IMR-90 (cell line): Measurements from ENCODE around the gene PRSS33. TPM values are rescaled to one million over a fixed set of nuclear protein-coding genes. Genes with fewer than 3 reads are reported as not detected.

Source experiments
- ATAC-seq: fragments of 200-7000 bp; cut with Tn5 transposase; 2 replicates; pipeline ENCODE4 v1.9.1; 2020; ENCODE audit warnings: low read depth, mild to moderate bottlenecking, moderate library complexity
- BruUV-seq: library from RNA; stranded (reverse); fragments of 400-500 nt; replicated peaks from 2 replicates; lab custom pipeline; 2021; lab: Mats Ljungman, UMichigan
- CTCF ChIA-PET: fragments of 300-600 bp; formaldehyde crosslinking; extraction: SDS; loops from one replicate; lab custom pipeline; 2021; ENCODE audit warnings: antibody characterized with exemption; lab: Yijun Ruan, JAX
- POLR2A ChIA-PET: fragments of 300-600 bp; sonication (Branson Sonifier 250); formaldehyde crosslinking; loops from one replicate; lab custom pipeline; 2022; ENCODE audit warnings: antibody characterized with exemption; ENCODE audit not compliant: unreplicated experiment; lab: Charles Lee
- DNase-seq: peaks from one replicate; pipeline ENCODE4 v3.0.0; 2013
- H2AFZ ChIP-seq: replicated peaks from 2 replicates; pipeline ENCODE3; 2013; ENCODE audit warnings: low read length, mild to moderate bottlenecking; ENCODE audit not compliant: poor library complexity
- H2AK5ac ChIP-seq: 2 replicates; pipeline ENCODE4 v1.6.1; 2013; ENCODE audit warnings: low read depth, low read length, inconsistent platforms
- H2AK9ac ChIP-seq: replicated peaks from 2 replicates; pipeline ENCODE3; 2013; ENCODE audit warnings: mild to moderate bottlenecking, low read depth, low read length, moderate library complexity; ENCODE audit not compliant: poor library complexity
- H2BK120ac ChIP-seq: 2 replicates; pipeline ENCODE4 v1.6.1; 2013; ENCODE audit warnings: low read depth, low read length, inconsistent platforms
- H2BK15ac ChIP-seq: 3 replicates; pipeline ENCODE4 v1.6.1; 2013; ENCODE audit warnings: low read depth, low read length, inconsistent platforms
- H2BK20ac ChIP-seq: 2 replicates; pipeline ENCODE4 v1.6.1; 2013; ENCODE audit warnings: low read depth, mild to moderate bottlenecking, inconsistent platforms, low read length, moderate library complexity
- H2BK5ac ChIP-seq: 2 replicates; pipeline ENCODE4 v1.6.1; 2013; ENCODE audit warnings: mild to moderate bottlenecking, low read depth, low read length, inconsistent platforms; ENCODE audit not compliant: poor library complexity, severe bottlenecking
- H3K14ac ChIP-seq: replicated peaks from 2 replicates; pipeline ENCODE4 v1.6.1; 2013; ENCODE audit warnings: low read depth, low read length, inconsistent platforms
- H3K18ac ChIP-seq: 2 replicates; pipeline ENCODE4 v1.6.1; 2013; ENCODE audit warnings: low read depth, low read length, control low read depth
- H3K23ac ChIP-seq: 2 replicates; pipeline ENCODE4 v1.6.1; 2013; ENCODE audit warnings: low read depth, low read length, inconsistent platforms
- H3K27ac ChIP-seq: 2 replicates; pipeline ENCODE4 v1.5.1; 2013; ENCODE audit warnings: mild to moderate bottlenecking, control low read depth, low read length; ENCODE audit not compliant: insufficient read depth
- H3K27me3 ChIP-seq: 2 replicates; pipeline ENCODE4 v1.6.1; 2013; ENCODE audit warnings: low read length; ENCODE audit not compliant: control insufficient read depth, insufficient read depth
- H3K36me3 ChIP-seq: 2 replicates; pipeline ENCODE4 v1.6.1; 2013; ENCODE audit warnings: low read length, mixed read lengths; ENCODE audit not compliant: control insufficient read depth, insufficient read depth
- H3K4ac ChIP-seq: 2 replicates; pipeline ENCODE4 v1.6.1; 2013; ENCODE audit warnings: low read depth, low read length, inconsistent platforms
- H3K4me1 ChIP-seq: 2 replicates; pipeline ENCODE4 v1.6.1; 2013; ENCODE audit warnings: low read length, mixed read lengths; ENCODE audit not compliant: control insufficient read depth, insufficient read depth
- H3K4me2 ChIP-seq: 2 replicates; pipeline ENCODE4 v1.6.1; 2013; ENCODE audit warnings: low read depth, mild to moderate bottlenecking, control low read depth, low read length, moderate library complexity
- H3K4me3 ChIP-seq: 2 replicates; pipeline ENCODE4 v1.5.1; 2013; ENCODE audit warnings: low read depth, mild to moderate bottlenecking, control low read depth, low read length, moderate library complexity; ENCODE audit not compliant: insufficient read depth
- H3K56ac ChIP-seq: 2 replicates; pipeline ENCODE4 v1.6.1; 2013; ENCODE audit warnings: low read length, inconsistent platforms; ENCODE audit not compliant: insufficient read depth; ENCODE audit errors: extremely low read depth
- H3K79me1 ChIP-seq, 2 experiments: 2 replicates each; pipeline ENCODE4 v1.6.1; 2013; ENCODE audit warnings: low read length in 2 of 2, inconsistent platforms in 1 of 2, low read depth in 1 of 2
- H3K9ac ChIP-seq: 2 replicates; pipeline ENCODE4 v1.6.1; 2013; ENCODE audit warnings: low read depth, low read length, control low read depth
- H3K9me1 ChIP-seq: 2 replicates; pipeline ENCODE4 v1.6.1; 2013; ENCODE audit warnings: low read length, inconsistent platforms; ENCODE audit not compliant: insufficient read depth
- H3K9me3 ChIP-seq: 2 replicates; pipeline ENCODE4 v1.6.1; 2013; ENCODE audit warnings: low read length; ENCODE audit not compliant: control insufficient read depth, insufficient read depth
- H4K20me1 ChIP-seq: 2 replicates; pipeline ENCODE4 v1.6.1; 2013; ENCODE audit warnings: low read length, inconsistent platforms; ENCODE audit not compliant: insufficient read depth
- H4K5ac ChIP-seq: 2 replicates; pipeline ENCODE4 v1.6.1; 2013; ENCODE audit warnings: mild to moderate bottlenecking, low read depth, low read length, control low read depth
- H4K8ac ChIP-seq, 2 experiments: 2 replicates each; pipeline ENCODE4 v1.6.1; 2013; ENCODE audit warnings: low read depth in 2 of 2, low read length in 2 of 2, control low read depth in 1 of 2, inconsistent platforms in 1 of 2
- H4K91ac ChIP-seq: 2 replicates; pipeline ENCODE4 v1.6.1; 2013; ENCODE audit warnings: low read depth, low read length, inconsistent platforms; ENCODE audit not compliant: insufficient read depth
- CEBPB ChIP-seq: IDR thresholded peaks from 2 replicates; pipeline ENCODE4 v1.6.1; 2012; ENCODE audit warnings: low read depth, low read length, improper control_type of control experiment
- CHD1 ChIP-seq: IDR thresholded peaks from 2 replicates; pipeline ENCODE4 v1.6.1; 2012; ENCODE audit warnings: low read depth, low read length, improper control_type of control experiment
- CTCF ChIP-seq: conservative IDR thresholded peaks from 2 replicates; pipeline ENCODE4 v1.5.1; 2012; ENCODE audit warnings: mild to moderate bottlenecking, low read depth, low read length, improper control_type of control experiment
- ELK1 ChIP-seq: fragments of 150-350 bp; IDR thresholded peaks from 2 replicates; pipeline ENCODE4 v1.6.1; 2016; ENCODE audit warnings: low read depth, mild to moderate bottlenecking, low read length, moderate library complexity, borderline replicate concordance
- FOS ChIP-seq: fragments of 150-350 bp; IDR thresholded peaks from 2 replicates; pipeline ENCODE4 v1.6.1; 2016; ENCODE audit warnings: low read depth, low read length
- MAFK ChIP-seq: IDR thresholded peaks from 2 replicates; pipeline ENCODE4 v1.6.1; 2012; ENCODE audit warnings: low read depth, low read length, improper control_type of control experiment
- MAZ ChIP-seq: IDR thresholded peaks from 2 replicates; pipeline ENCODE4 v1.6.1; 2012; ENCODE audit warnings: low read depth, mild to moderate bottlenecking, low read length, improper control_type of control experiment, moderate library complexity, borderline replicate concordance
- POLR2A ChIP-seq: IDR thresholded peaks from 2 replicates; pipeline ENCODE4 v1.6.1; 2012; ENCODE audit warnings: mild to moderate bottlenecking, low read depth, low read length
- RAD21 ChIP-seq: IDR thresholded peaks from 2 replicates; pipeline ENCODE4 v1.6.1; 2012; ENCODE audit warnings: low read length, improper control_type of control experiment
- RCOR1 ChIP-seq: IDR thresholded peaks from 2 replicates; pipeline ENCODE4 v1.6.1; 2012; ENCODE audit warnings: mild to moderate bottlenecking, low read length, improper control_type of control experiment; ENCODE audit not compliant: insufficient replicate concordance
- RFX5 ChIP-seq: IDR thresholded peaks from 2 replicates; pipeline ENCODE4 v1.8.0; 2012; ENCODE audit warnings: low read depth, mild to moderate bottlenecking, low read length, moderate library complexity
- SMC3 ChIP-seq: fragments of 150-350 bp; IDR thresholded peaks from 2 replicates; pipeline ENCODE4 v1.6.1; 2016; ENCODE audit warnings: low read depth, mild to moderate bottlenecking, antibody characterized with exemption, low read length, moderate library complexity
- USF2 ChIP-seq: fragments of 150-350 bp; IDR thresholded peaks from 2 replicates; pipeline ENCODE4 v1.6.1; 2017; ENCODE audit warnings: mild to moderate bottlenecking, antibody characterized with exemption, low read length, low read depth
- WGBS, 2 experiments: methylation state at CpG; one replicate each; pipeline versions ENCODE4 v1.1.5 to v1.1.7; 2013; ENCODE audit warnings: missing lambda C conversion rate in 2 of 2; ENCODE audit not compliant: insufficient read length in 1 of 2; ENCODE audit errors: extremely low coverage in 2 of 2; 5-methylcytosine and 5-hydroxymethylcytosine counted together
- dilution Hi-C: fragments of 300-500 bp; cut with HindIII; formaldehyde crosslinking; loops from one replicate; pipeline ENCODE4 v1.14.3; 2018; ENCODE audit warnings: low sequenced_read_pairs; ENCODE audit not compliant: unreplicated experiment
- in situ Hi-C: fragments of 300-500 bp; cut with MboI; formaldehyde crosslinking; loops from 3 replicates; pipeline ENCODE4 v1.14.3; 2019; ENCODE audit warnings: low sequenced_read_pairs, inconsistent platforms, mixed read lengths
- intact Hi-C: fragments of 100-400 bp; cut with micrococcal nuclease; formaldehyde crosslinking; loops from 2 replicates; pipeline ENCODE4 v1.10.0; 2022
- polyA plus RNA-seq, 3 experiments: library from polyadenylated mRNA; depleted of rRNA; stranded (reverse); fragments of >200 nt; gene quantifications; 2 replicates each; pipeline ENCODE4 v1.2.3, GENCODE V29; 2012; ENCODE audit warnings: low replicate concordance in 1 of 3
- total RNA-seq: library from RNA; depleted of rRNA; stranded (reverse); fragments of >200 nt; gene quantifications from 2 replicates; pipeline ENCODE4 v1.2.3, GENCODE V29; 2012

Gene PRSS33
- total and polyA plus RNA-seq, 2 of the 4 experiments (the other 2 are of a cell fraction) = not detected

- Histone ChIP-seq H4K20me1 (peaks cover 97% of the 10 kb centered on the region), H3K4me1 (peaks cover 8% of the 10 kb centered on the region), H2BK5ac (no peak overlapping the region), H3K9me3 (no peaks in the 10 kb centered on the region; the same call in 1 of the 2 replicates), H3K9ac (no peak overlapping the region), H3K79me1 (peaks cover 32 to 96% of the 10 kb centered on the region in 2 experiments), H2AK9ac (no peak overlapping the region), H3K4ac (no peak overlapping the region), H3K4me3 (no peak overlapping the region), H3K56ac (no peak overlapping the region), H3K9me1 (peaks cover 5% of the 10 kb centered on the region), H2BK120ac (no peak overlapping the region), H3K36me3 (peaks cover 97% of the 10 kb centered on the region), H2AFZ (no peak overlapping the region), H4K8ac (no peak overlapping the region), H4K91ac (no peak overlapping the region), H3K4me2 (no peak overlapping the region), H3K23ac (no peak overlapping the region), H2BK20ac (no peak overlapping the region), H2BK15ac (no peak overlapping the region), H3K27me3 (no peaks in the 10 kb centered on the region), H2AK5ac (no peak overlapping the region), H3K14ac (no peak overlapping the region), H3K18ac (no peak overlapping the region), H4K5ac (no peak overlapping the region), H3K27ac (no peak overlapping the region)
- intact Hi-C loops (no loop called here), in situ Hi-C loops (no loop called here), dilution Hi-C loops (no loop called here)
- 93% methylated on average over 8 of the region's 17 CpGs; no CpG with 5 or more reads in 1 of the 2 experiments for WGBS, 2 experiments
- CTCF ChIA-PET = no interaction called here
- POLR2A ChIA-PET = no interaction called here
- no TSS peak for BruUV-seq
- DNase-seq (no peak), ATAC-seq (no peak)
- TF ChIP-seq MAZ = no peak
- TF ChIP-seq ELK1 = no peak
- no peak for TF ChIP-seq POLR2A
- no peak for TF ChIP-seq FOS
- no peak for TF ChIP-seq RCOR1
- no peak for TF ChIP-seq CEBPB
- TF ChIP-seq MAFK = no peak
- TF ChIP-seq CHD1 = no peak
- no peak for TF ChIP-seq RFX5
- TF ChIP-seq USF2 = no peak
- no peak for TF ChIP-seq CTCF
- TF ChIP-seq RAD21 = no peak
- TF ChIP-seq SMC3 = no peak
These were observed 18.8 kb downstream of the PRSS33 start for GRCh38 chr16:2768403-2769089.
